Stimulated activated CD4-positive, alpha-beta T cell treated with anti-CD3 and anti-CD28 coated beads, Interleukin-4, amount 100 ng/mL, for 1 hour (primary cell): ENCODE data around the gene U2AF1L4.
"Not testable (repeated sequence)": the region's sequence is repeated elsewhere in the genome, so short reads cannot be mapped to it uniquely, and the experiment has no call there.

Experiments used
- DNase-seq: peaks from one replicate; pipeline ENCODE4 v3.0.0-alpha.2; 2020

The U2AF1L4 gene

GRCh38 chr19:35724560-35724959 lies 20.7 kb downstream of the U2AF1L4 start:
- DNase-seq, result no peak

- DNase-seq, result not testable (repeated sequence)
Observed at GRCh38 chr19:35724132-35724531, 21.1 kb downstream of the U2AF1L4 start.

DNA sequence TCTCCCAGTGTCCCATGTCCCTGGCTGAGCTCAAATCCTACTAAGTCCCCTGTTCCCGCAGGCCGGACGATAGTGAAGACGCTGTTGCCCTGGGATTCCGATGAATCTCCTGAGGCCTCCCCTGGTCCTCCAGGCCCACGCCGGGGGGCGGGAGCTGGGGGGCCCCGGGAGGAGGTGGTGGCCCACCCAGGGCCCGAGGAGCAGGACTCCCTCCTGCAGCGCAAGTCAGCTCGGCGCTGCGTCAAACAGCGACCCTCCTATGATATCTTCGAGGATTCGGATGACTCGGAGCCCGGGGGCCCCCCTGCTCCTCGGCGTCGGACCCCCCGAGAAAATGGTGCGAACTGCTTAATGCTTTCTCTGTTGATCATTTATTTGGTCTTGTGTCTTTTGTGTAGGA lies 21.5 kb downstream of the U2AF1L4 start:
- DNase-seq, result no peak

DNA sequence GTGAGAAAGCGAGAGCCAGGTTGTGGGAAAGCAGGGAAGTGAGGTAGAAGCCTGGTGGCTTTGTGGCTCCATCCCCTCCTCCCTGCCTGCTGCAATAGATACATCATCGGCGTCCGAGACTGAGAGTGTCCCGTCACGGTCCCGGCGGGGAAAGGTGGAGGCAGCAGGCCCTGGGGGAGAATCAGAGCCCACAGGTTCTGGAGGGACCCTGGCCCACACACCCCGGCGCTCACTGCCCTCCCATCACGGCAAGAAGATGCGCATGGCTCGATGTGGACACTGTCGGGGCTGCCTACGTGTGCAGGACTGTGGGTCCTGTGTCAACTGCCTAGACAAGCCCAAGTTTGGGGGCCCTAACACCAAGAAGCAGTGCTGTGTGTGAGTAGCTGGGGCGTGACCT lies 22.3 kb downstream of the U2AF1L4 start:
- no peak for DNase-seq

DNA sequence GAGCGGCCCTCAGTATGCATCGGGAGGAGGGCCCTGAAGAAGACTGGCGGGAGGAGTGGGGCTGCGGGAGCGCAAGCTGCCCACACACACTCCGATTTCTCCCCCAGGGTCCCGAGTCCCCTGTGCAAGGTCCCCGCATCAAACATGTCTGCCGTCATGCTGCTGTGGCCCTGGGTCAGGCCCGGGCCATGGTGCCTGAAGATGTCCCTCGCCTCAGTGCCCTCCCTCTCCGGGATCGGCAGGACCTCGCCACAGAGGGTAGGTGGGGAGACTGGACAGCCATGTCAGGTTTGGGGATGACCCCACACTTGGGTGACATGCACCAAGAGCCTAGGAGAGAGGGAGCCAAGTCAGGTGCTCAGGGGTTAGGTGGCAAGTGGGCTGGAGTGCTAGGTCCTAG lies 22.8 kb downstream of the U2AF1L4 start:
- DNase-seq, result no peak

DNA sequence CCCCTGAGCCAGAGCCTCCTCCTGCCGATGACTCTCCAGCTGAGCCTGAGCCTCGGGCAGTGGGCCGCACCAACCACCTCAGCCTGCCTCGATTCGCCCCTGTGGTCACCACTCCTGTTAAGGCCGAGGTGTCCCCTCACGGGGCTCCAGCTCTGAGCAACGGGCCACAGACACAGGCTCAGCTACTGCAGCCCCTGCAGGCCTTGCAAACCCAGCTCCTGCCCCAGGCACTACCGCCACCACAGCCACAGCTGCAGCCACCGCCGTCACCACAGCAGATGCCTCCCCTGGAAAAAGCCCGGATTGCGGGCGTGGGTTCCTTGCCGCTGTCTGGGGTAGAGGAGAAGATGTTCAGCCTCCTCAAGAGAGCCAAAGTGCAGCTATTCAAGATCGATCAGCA lies 23.8 kb downstream of the U2AF1L4 start:
- no peak for DNase-seq

- DNase-seq, result no peak
Observed at GRCh38 chr19:35720648-35721047, 24.6 kb downstream of the U2AF1L4 start.

GRCh38 chr19:35720163-35720524 lies 25.1 kb downstream of the U2AF1L4 start:
- DNase-seq, result no peak

- no peak for DNase-seq
Observed at GRCh38 chr19:35719402-35720162, 25.6 kb downstream of the U2AF1L4 start.

DNA sequence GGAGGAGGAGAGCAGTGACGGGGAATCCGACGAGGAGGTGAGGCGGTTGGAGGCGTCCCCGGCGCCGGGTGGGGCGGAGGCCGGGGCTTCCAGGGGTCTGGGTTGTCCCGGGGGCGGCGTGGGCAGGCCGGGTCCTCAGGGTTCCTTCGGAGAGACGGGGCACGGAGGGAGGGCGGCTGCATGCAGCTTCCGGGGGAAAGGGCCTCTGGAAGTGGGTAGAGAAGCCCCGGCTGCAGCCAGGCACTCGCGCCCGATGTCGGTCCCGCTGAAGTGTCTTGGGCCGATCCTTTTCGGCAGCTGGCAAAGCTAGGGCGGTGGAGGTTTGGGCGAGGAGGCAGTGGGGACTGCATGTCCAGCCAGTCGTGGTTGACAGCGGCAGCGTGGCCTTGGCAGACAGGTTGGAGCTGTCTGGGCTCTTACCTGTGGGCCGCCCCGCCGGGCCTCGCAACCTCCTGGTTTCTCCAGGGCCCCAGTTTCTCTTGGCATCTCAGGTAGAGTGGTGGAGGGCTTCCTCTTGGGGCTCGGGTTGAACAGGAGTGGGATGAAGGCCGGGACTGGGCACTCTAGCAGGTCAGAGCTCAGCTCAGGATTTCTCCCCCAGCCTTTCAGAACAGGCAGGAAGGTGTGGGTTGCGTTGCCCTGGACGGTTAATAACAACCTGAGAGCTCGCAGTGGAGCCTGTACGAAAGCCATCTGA lies 26.7 kb downstream of the U2AF1L4 start:
- peak; percentile 65 for DNase-seq

GRCh38 chr19:35717665-35718344 lies 27.4 kb downstream of the U2AF1L4 start, which contains the start of gene KMT2B:
Gene KMT2B, plus strand, starts transcription at chr19:35718003. Its CDS starts 16 bp downstream, at chr19:35718019.
- DNase-seq, result no peak

DNA sequence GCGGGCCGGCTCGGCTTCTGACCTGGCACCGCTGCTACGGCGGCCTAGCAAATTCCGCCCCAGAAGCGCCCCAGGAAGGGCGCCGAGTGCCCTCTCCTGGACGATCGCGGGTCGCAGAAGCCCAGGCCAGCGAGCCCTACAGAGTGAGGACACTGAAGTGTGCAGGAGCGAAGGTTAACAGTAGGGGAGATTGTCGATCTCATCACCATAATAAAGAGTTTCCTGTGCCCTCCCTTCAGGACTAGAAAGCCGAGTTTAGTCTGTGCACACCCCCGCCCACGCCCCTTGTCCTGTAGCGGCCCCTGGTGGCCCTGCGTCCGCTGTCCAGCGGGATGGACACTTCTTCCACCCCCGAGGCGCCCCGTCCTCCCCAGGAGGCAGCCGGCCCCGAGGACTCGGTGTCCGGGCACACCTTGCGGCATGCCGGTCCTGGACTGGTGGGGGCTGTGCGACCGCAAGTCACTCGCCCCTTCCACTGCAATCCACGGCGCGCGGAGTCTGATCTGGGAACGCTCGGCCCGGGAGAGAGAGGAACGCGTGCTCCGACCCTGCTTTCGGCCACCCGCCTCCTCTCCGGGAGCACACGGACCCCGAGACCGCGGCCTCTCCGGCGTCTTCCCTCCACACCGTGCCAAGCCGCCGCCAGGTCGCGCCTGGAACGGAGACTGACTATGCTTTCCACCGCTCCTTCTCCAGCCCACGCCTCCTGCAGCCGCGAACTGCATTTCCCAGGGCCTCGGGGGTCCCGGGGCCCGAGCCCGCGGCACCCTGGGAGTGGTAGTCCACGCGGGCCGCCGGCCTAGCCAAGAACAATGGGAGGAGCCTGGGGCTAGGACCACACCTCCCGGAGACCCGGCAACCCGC lies 28.2 kb downstream of the U2AF1L4 start:
- DNase-seq, result peak; percentile 96

DNA sequence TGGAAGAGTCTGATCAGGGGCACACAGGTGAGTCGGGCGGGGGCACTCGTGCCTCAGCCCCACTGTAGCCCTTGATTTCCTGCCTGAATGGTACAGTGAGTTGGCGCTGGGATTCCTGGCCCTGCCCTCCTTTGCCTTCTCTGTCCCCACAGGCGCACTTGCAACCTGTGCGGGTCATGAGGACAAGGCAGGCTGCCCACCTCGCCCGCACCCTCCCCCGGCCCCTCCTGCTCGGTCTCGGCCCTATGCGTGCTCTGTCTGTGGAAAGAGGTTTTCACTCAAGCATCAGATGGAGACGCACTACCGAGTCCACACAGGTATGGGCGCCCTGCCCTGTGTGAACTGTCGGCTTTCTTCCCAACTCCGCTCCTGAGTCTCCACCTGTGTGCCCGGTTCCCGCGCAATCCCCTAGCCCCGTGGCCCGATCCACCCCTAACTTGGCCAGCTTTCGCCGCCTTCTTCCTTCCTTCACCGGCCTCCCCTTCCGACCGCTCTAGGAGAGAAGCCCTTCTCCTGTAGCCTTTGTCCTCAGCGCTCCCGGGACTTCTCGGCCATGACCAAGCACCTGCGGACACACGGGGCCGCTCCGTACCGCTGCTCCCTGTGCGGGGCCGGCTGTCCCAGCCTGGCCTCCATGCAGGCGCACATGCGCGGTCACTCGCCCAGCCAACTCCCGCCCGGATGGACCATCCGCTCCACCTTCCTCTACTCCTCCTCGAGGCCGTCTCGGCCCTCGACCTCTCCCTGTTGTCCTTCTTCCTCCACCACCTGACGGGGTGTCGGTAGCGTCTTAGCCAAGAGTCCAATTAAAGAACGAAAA lies 29.0 kb downstream of the U2AF1L4 start:
- no peak for DNase-seq

GRCh38 chr19:35715355-35715809 lies 29.8 kb downstream of the U2AF1L4 start:
- no peak for DNase-seq

DNA sequence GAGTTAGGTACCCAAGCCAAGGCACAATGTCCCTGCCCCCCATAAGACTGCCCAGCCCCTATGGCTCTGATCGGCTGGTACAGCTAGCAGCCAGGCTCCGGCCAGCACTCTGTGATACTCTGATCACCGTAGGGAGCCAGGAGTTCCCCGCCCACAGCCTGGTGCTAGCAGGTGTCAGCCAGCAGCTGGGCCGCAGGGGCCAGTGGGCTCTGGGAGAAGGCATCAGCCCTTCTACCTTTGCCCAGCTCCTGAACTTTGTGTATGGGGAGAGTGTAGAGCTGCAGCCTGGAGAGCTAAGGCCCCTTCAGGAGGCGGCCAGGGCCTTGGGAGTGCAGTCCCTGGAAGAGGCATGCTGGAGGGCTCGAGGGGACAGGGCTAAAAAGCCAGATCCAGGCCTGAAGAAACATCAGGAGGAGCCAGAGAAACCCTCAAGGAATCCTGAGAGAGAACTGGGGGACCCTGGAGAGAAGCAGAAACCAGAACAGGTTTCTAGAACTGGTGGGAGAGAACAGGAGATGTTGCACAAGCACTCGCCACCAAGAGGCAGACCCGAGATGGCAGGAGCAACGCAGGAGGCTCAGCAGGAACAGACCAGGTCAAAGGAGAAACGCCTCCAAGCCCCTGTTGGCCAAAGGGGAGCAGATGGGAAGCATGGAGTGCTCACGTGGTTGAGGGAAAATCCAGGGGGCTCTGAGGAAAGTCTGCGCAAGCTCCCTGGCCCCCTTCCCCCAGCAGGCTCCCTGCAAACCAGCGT lies 30.4 kb downstream of the U2AF1L4 start:
- DNase-seq, result no peak

GRCh38 chr19:35713904-35714495 lies 31.2 kb downstream of the U2AF1L4 start:
- no peak for DNase-seq

- DNase-seq, result no peak
Observed at GRCh38 chr19:35713506-35713850, 31.7 kb downstream of the U2AF1L4 start.

- DNase-seq, result peak; percentile 58
Observed at GRCh38 chr19:35712567-35713505, 32.4 kb downstream of the U2AF1L4 start.
